Left lung (tissue), 10 donors: ENCODE data around the gene PLIN5. TPM values are rescaled to one million over a fixed set of nuclear protein-coding genes. Genes with fewer than 3 reads are reported as not detected.

Source experiments
- ATAC-seq: fragments of 200-7000 bp; cut with Tn5 transposase; one replicate; pipeline ENCODE4 v1.9.1; 2020; ENCODE audit warnings: moderate library complexity
- DNase-seq, 4 donors: peaks; one replicate each; pipeline ENCODE4 v3.0.0-alpha.2; 2013 to 2020
- H3K27ac ChIP-seq, 2 donors: fragments of 200-600 bp; sonication (generic) in 1 of 2; one replicate each; pipeline versions ENCODE4 v1.5.0 to v1.8.0; 2020 to 2021
- H3K27me3 ChIP-seq, 2 donors: fragments of 200-600 bp; sonication (generic) in 1 of 2; one replicate each; pipeline versions ENCODE4 v1.5.0 to v1.8.0; 2020 to 2021
- H3K36me3 ChIP-seq, 2 donors: fragments of 200-600 bp; sonication (generic) in 1 of 2; one replicate each; pipeline versions ENCODE4 v1.5.0 to v1.8.0; 2020 to 2021
- H3K4me1 ChIP-seq, 2 donors: fragments of 200-600 bp; one replicate each; pipeline ENCODE4 v1.8.0; 2021
- H3K4me3 ChIP-seq, 2 donors: fragments of 200-600 bp; sonication (generic) in 1 of 2; one replicate each; pipeline versions ENCODE4 v1.5.0 to v1.8.0; 2020 to 2021; ENCODE audit warnings: mild to moderate bottlenecking in 1 of 2
- H3K9me3 ChIP-seq, 2 donors: fragments of 200-600 bp; sonication (generic) in 1 of 2; one replicate each; pipeline versions ENCODE4 v1.5.0 to v1.8.0; 2020 to 2021
- intact Hi-C, 2 donors: fragments of 100-400 bp; cut with DNase I; formaldehyde crosslinking; loops; one replicate each; pipeline versions ENCODE4 v1.11.2 to v1.14.2; 2022
- polyA plus RNA-seq, 6 donors: library from polyadenylated mRNA; unstranded; fragments of 120-200 nt; gene quantifications; one replicate each; pipeline ENCODE4 v1.2.1, GENCODE V29; 2013; ENCODE audit not compliant: insufficient read length in 6 of 6
- total RNA-seq, 2 donors: library from RNA; stranded (reverse); fragmentation: NEBNext Ultra II Directional; extraction: Animal tissue kit (Norgen Biotek cat#: 25700); gene quantifications; one replicate each; pipeline ENCODE4 v1.2.1, GENCODE V29; 2021
- TF ChIP-seq, protein P1 (sequence below), 2 donors: fragments of 200-600 bp; sonication (generic) in 1 of 2; IDR thresholded peaks; one replicate each; pipeline versions ENCODE4 v1.5.0 to v1.8.0; 2021; ENCODE audit warnings: antibody characterized with exemption in 2 of 2
- donor health status: DM: no; HTN: yes; CAD: no.
- donor health status: DM: no; HTN: no; CAD: no.

Gene PLIN5
- total and polyA plus RNA-seq, 8 donors = 1.8 to 15.9 (median 2.4) TPM

- Histone ChIP-seq H3K9me3 (no peaks in the 10 kb centered on the region), H3K27ac (no peak overlapping the region), H3K36me3 (peaks cover 0 to 74% of the 10 kb centered on the region in 2 donors), H3K27me3 (no peaks in the 10 kb centered on the region), H3K4me3 (no peak overlapping the region), H3K4me1 (no peaks in the 10 kb centered on the region)
- ATAC-seq = no peak
- no peak for DNase-seq
- intact Hi-C loops = no loop called here
- TF ChIP-seq, protein P1, sequence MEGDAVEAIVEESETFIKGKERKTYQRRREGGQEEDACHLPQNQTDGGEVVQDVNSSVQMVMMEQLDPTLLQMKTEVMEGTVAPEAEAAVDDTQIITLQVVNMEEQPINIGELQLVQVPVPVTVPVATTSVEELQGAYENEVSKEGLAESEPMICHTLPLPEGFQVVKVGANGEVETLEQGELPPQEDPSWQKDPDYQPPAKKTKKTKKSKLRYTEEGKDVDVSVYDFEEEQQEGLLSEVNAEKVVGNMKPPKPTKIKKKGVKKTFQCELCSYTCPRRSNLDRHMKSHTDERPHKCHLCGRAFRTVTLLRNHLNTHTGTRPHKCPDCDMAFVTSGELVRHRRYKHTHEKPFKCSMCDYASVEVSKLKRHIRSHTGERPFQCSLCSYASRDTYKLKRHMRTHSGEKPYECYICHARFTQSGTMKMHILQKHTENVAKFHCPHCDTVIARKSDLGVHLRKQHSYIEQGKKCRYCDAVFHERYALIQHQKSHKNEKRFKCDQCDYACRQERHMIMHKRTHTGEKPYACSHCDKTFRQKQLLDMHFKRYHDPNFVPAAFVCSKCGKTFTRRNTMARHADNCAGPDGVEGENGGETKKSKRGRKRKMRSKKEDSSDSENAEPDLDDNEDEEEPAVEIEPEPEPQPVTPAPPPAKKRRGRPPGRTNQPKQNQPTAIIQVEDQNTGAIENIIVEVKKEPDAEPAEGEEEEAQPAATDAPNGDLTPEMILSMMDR (IDR thresholded peaks at IDR 0.05) = no peak
Observed at GRCh38 chr19:4488496-4488895, 46.5 kb downstream of the PLIN5 start.

DNA sequence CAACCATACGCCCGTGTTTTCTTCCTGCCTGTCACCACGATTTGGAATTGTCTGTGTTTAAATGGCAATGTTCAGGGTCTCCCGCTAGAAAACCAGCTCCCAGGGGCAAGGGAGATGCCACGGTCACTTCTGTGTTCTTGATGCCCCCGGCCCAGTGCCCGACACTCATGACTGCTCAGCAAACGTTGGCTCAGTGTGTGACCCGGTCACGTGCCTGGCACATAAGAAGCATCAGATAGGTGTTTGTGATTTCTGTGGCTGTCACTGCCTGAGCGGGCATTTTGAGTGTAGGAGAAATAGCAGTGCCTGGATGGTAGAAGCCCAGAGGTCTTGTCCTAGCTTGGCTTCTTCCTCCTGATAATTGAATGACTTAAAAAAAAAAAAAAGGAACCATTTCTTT, 47.5 kb downstream of the PLIN5 start:
- intact Hi-C loops = no loop called here
- no peaks in the 10 kb centered on the region for H3K27me3 ChIP-seq
- no peak for ATAC-seq

DNA sequence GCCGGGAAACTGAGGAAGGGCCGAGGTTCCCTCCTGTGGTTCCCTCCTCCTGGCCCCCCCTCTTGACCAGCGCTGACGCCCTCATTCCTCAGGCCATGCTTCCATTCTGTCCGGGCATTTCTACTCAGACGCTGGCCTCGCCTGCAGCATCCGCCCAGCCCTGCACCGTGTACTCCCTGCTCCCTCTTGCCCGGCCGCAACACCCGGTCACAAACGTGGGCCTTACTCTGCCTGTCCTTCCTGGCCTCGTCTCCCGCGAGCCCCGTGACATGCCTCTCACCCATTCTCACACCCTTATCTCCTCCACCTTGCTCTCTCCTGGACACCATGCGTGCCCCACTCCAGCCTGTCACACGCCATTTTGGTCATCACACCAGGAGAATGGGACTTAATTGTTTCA, 51.6 kb downstream of the PLIN5 start:
- no peak for DNase-seq
- H3K9me3 ChIP-seq = no peaks in the 10 kb centered on the region
- no peak for ATAC-seq
- peaks cover 0 to 74% of the 10 kb centered on the region in 2 donors for H3K36me3 ChIP-seq
- H3K27me3 ChIP-seq = no peaks in the 10 kb centered on the region
- intact Hi-C loops = no loop called here
- no peaks in the 10 kb centered on the region for H3K4me1 ChIP-seq
- H3K4me3 ChIP-seq = no peak overlapping the region
- no peak overlapping the region for H3K27ac ChIP-seq
- TF ChIP-seq, protein P1 (IDR thresholded peaks at IDR 0.05) = no peak

More for the DNA sequence above, 47.5 kb downstream of the PLIN5 start:
- Histone ChIP-seq H3K9me3 (no peaks in the 10 kb centered on the region), H3K27ac (no peak overlapping the region), H3K36me3 (peaks cover 0 to 80% of the 10 kb centered on the region in 2 donors), H3K4me1 (no peaks in the 10 kb centered on the region), H3K4me3 (no peak overlapping the region)
- TF ChIP-seq, protein P1 (IDR thresholded peaks at IDR 0.05) = no peak
- DNase-seq = no peak

DNA sequence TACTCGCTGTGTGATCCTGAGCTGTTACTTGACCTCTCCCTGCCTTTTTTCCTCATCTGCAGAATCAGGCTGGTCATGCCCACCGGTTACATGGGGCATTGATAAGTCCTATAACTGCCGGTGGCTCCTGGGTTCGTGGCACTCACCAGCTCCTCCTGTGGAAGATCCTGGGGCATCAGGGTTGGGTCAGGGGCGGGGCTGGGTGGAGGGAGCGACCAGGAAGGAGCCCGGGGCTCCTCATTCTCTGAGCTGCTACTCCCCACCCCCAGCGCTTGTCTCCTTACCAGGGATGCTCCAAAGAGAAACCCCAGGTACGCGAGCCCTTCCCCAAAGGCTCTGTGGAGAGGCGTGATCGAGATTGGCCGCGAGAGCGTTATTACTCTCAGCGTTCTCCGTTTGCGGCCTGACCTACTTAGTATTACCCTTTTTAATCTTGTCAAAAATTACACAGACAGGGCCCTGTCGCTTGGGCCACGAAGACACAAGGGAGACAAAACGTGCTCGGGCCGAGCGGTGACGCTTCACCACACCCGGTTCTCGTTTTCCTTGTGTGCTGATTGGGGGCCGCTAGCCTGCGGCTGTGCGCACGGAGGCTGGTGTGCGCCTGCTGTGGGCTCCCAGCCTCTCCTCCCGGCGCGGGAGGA, 52.2 kb downstream of the PLIN5 start:
- no peak overlapping the region for H3K27ac ChIP-seq
- H3K9me3 ChIP-seq = no peaks in the 10 kb centered on the region
- intact Hi-C loops = no loop called here
- DNase-seq = no peak
- H3K27me3 ChIP-seq = no peaks in the 10 kb centered on the region
- peaks cover 0 to 76% of the 10 kb centered on the region in 2 donors for H3K36me3 ChIP-seq
- H3K4me3 ChIP-seq = no peak overlapping the region
- ATAC-seq = no peak
- TF ChIP-seq, protein P1 (IDR thresholded peaks at IDR 0.05) = no peak
- H3K4me1 ChIP-seq = no peaks in the 10 kb centered on the region

- Histone ChIP-seq H3K9me3 (no peaks in the 10 kb centered on the region), H3K27me3 (no peaks in the 10 kb centered on the region), H3K4me3 (no peak overlapping the region), H3K27ac (no peak overlapping the region), H3K36me3 (peaks cover 0 to 61% of the 10 kb centered on the region in 2 donors), H3K4me1 (peaks cover 12 to 24% of the 10 kb centered on the region in 2 donors)
- DNase-seq (no peak), ATAC-seq (no peak)
- TF ChIP-seq, protein P1 (IDR thresholded peaks at IDR 0.05) = no peak
- intact Hi-C loops = no loop called here
Observed at GRCh38 chr19:4477034-4477801, 57.8 kb downstream of the PLIN5 start.
